PFSK-1 (cell line): ENCODE measurements around the gene PTGES2.

Experiments
- FOXP2 ChIP-seq: optimal IDR thresholded peaks from 2 replicates; pipeline ENCODE3; 2011; ENCODE audit warnings: borderline replicate concordance, control low read depth, inconsistent platforms; ENCODE audit not compliant: insufficient read depth; ENCODE audit errors: extremely low read length, extremely low read depth
- POLR2AphosphoS5 ChIP-seq: IDR thresholded peaks from 2 replicates; pipeline ENCODE4 v1.6.1; 2012; ENCODE audit warnings: low read depth, mild to moderate bottlenecking, control low read depth, low read length, moderate library complexity
- SIN3A ChIP-seq: IDR thresholded peaks from 2 replicates; pipeline ENCODE4 v1.6.1; 2012; ENCODE audit warnings: mild to moderate bottlenecking, low read length, moderate library complexity, borderline replicate concordance; ENCODE audit not compliant: insufficient read depth
- TAF1 ChIP-seq: IDR thresholded peaks from 2 replicates; pipeline ENCODE4 v1.6.1; 2012; ENCODE audit warnings: low read length, control low read depth, borderline replicate concordance; ENCODE audit not compliant: insufficient read depth
- TF ChIP-seq, protein P1 (sequence below), 2 experiments: IDR thresholded peaks; 2 replicates each; pipeline versions ENCODE4 v1.6.1 to v1.8.0; 2011 to 2012; ENCODE audit warnings: low read depth in 2 of 2, low read length in 2 of 2, control low read depth in 1 of 2, inconsistent platforms in 1 of 2, mild to moderate bottlenecking in 1 of 2, moderate library complexity in 1 of 2; ENCODE audit not compliant: insufficient read depth in 1 of 2

PTGES2 gene

DNA sequence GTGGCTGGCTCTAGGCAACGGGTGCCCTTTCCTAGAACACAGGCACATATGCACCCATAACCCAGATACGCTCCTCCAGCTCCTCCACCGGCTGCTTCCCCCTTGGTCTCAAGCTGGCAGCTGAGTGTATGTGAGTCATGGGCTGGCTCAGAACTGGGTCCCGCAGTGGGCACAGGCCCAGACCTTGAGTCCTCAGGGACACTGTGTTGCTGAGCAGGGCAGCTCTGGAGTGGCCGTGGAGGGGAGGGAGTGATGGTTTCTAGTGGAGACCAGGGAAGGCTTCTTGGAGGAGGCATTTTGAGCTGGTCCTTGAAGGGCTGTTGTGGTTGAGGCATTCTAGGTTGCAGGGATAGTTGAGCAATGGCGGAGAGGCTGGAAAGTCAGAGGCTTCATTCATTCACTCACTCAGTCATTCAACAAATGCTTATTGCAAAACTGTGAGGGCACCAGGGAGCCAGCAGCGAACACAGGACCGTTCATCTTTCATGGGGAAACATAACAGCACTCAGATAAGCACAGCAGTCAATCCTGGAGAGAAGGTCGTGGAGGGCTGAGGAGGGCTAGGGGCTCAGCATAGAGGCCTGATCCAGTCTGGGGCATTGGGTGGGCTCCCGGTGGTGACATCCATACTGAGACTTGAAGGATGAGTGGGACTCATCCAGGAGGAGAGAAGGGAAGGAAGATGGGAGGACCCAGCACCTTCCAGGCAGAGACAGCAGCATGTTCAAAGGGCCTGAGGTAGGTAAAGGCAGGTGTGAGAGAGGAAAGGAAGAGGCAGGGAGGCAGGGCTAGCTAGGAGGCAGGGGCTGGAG is 34.9 kb upstream of the PTGES2 start:
- no peak for TF ChIP-seq FOXP2

DNA sequence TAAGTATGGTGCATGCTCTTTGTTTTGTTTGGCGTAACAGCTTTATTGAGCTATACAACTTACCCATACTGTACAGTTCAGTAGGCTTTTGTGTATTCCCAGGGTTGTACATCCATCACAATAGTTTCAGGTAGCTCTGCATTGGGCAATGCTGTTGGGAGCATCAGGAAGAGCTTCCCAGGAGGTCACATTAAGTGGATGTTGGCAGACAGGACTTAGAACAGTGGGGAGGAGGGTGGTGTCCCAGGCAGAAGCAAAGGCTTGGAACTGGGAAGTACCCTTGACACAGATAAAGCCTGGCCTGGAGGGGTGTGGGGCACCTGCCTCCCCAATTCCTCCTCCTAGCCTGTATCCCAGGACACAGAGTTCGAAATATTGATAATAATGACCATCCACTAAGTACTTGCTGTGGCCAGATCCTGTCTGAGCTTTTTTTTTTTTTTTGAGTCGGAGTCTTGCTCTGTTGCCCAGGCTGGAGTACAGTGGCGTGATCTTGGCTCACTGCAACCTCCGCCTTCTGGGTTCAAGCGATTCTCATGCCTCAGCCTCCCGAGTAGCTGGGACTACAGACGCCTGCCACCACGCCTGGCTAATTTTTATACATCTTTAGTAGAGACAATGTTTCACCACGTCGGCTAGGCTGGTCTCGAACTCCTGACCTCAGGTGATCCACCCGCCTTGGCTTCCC is 33.8 kb upstream of the PTGES2 start:
- TF ChIP-seq FOXP2 (no peak), SIN3A (no peak), POLR2AphosphoS5 (no peak), TAF1 (no peak)
- TF ChIP-seq, protein P1, sequence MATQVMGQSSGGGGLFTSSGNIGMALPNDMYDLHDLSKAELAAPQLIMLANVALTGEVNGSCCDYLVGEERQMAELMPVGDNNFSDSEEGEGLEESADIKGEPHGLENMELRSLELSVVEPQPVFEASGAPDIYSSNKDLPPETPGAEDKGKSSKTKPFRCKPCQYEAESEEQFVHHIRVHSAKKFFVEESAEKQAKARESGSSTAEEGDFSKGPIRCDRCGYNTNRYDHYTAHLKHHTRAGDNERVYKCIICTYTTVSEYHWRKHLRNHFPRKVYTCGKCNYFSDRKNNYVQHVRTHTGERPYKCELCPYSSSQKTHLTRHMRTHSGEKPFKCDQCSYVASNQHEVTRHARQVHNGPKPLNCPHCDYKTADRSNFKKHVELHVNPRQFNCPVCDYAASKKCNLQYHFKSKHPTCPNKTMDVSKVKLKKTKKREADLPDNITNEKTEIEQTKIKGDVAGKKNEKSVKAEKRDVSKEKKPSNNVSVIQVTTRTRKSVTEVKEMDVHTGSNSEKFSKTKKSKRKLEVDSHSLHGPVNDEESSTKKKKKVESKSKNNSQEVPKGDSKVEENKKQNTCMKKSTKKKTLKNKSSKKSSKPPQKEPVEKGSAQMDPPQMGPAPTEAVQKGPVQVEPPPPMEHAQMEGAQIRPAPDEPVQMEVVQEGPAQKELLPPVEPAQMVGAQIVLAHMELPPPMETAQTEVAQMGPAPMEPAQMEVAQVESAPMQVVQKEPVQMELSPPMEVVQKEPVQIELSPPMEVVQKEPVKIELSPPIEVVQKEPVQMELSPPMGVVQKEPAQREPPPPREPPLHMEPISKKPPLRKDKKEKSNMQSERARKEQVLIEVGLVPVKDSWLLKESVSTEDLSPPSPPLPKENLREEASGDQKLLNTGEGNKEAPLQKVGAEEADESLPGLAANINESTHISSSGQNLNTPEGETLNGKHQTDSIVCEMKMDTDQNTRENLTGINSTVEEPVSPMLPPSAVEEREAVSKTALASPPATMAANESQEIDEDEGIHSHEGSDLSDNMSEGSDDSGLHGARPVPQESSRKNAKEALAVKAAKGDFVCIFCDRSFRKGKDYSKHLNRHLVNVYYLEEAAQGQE (IDR thresholded peaks at IDR 0.05; ENCODE audit: insufficient read depth in 1 of 2, low read depth in 2 of 2, low read length in 2 of 2), result no peak

- TF ChIP-seq, protein P1 (IDR thresholded peaks at IDR 0.05; ENCODE audit: insufficient read depth in 1 of 2, low read depth in 2 of 2, low read length in 2 of 2), result no peak
- TF ChIP-seq TAF1 (no peak), FOXP2 (no peak), POLR2AphosphoS5 (no peak), SIN3A (no peak)
Measured at GRCh38 chr9:128160603-128160987, 33.1 kb upstream of the PTGES2 start.

- TF ChIP-seq, protein P1 (IDR thresholded peaks at IDR 0.05; ENCODE audit: insufficient read depth in 1 of 2, low read depth in 2 of 2, low read length in 2 of 2), result 0 out of 4 replicates have a peak, but pooled peaks of 1 of the 2 experiments have one; percentile 27
- TF ChIP-seq FOXP2 (peak; percentile 55), TAF1 (peak; percentile 70; the same call in 1 of the 2 replicates), POLR2AphosphoS5 (peak; percentile 93), SIN3A (peak; percentile 59; the same call in 1 of the 2 replicates)
Measured at GRCh38 chr9:128159784-128160602, 32.5 kb upstream of the PTGES2 start, which contains the start of gene BBLN. Gene BBLN (plus strand): TSS chr9:128160265. CDS start chr9:128160408, 143 bp downstream.

DNA sequence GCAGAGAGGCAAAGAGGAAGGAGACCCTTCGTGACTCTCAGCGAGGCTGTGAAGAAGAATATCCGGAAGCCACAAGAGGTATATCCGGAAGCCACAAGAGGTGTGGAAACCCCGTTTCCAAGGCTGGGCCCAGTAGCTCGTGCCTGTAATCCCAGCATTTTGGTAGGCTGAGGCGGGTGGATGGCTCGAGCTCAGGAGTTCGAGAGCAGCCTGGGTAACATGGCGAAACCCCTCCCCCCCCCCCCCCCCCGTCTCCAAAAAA is 31.9 kb upstream of the PTGES2 start:
- no peak for TF ChIP-seq TAF1
- no peak for TF ChIP-seq SIN3A
- TF ChIP-seq FOXP2, result no peak
- no peak for TF ChIP-seq POLR2AphosphoS5
- TF ChIP-seq, protein P1 (IDR thresholded peaks at IDR 0.05; ENCODE audit: insufficient read depth in 1 of 2, low read depth in 2 of 2, low read length in 2 of 2), result no peak
